Measurements from ENCODE around the gene NIBAN1.

- no peak for TF ChIP-seq POLR2A (IDR thresholded peaks at IDR 0.05)
- no peak for TF ChIP-seq CTCF (IDR thresholded peaks at IDR 0.05)
- TF ChIP-seq POLR2AphosphoS5 (IDR thresholded peaks at IDR 0.05) = no peak
Measured at GRCh38 chr1:184940226-184940625, 34.1 kb downstream of the NIBAN1 start.
